MCF 10A (cell line): ENCODE results near the gene RBL1. TPM values are rescaled to one million over a fixed set of nuclear protein-coding genes. Genes with fewer than 3 reads are reported as not detected.

Experiments used
- BruUV-seq: library from RNA; stranded (reverse); fragments of 400-500 nt; replicated peaks from 2 replicates; lab custom pipeline; 2021; lab: Mats Ljungman, UMichigan
- CTCF ChIA-PET: fragments of 300-600 bp; sonication (Branson Sonifier 250); formaldehyde crosslinking; extraction: SDS; loops from one replicate; lab custom pipeline; 2021; ENCODE audit warnings: antibody characterized with exemption, inconsistent platforms; lab: Yijun Ruan, JAX
- POLR2A ChIA-PET: fragments of 300-600, 350-650 bp; sonication (Branson Sonifier 250); formaldehyde crosslinking; extraction: SDS; loops from one replicate; lab custom pipeline; 2020; ENCODE audit warnings: antibody characterized with exemption, inconsistent platforms; lab: Yijun Ruan, JAX
- DNase-seq: peaks from one replicate; pipeline ENCODE4 v3.0.0-alpha.2; 2018; ENCODE audit not compliant: unreplicated experiment
- H3K27ac Mint-ChIP-seq: one replicate; pipeline ENCODE4 v1.8.0; 2022; ENCODE audit warnings: mild to moderate bottlenecking, low read depth, mixed read lengths; ENCODE audit not compliant: unreplicated experiment
- H3K27me3 Mint-ChIP-seq: one replicate; pipeline ENCODE4 v1.8.0; 2022; ENCODE audit warnings: mixed read lengths; ENCODE audit not compliant: insufficient read depth, unreplicated experiment
- H3K36me3 Mint-ChIP-seq: one replicate; pipeline ENCODE4 v1.8.0; 2022; ENCODE audit warnings: mild to moderate bottlenecking, moderate library complexity, mixed read lengths; ENCODE audit not compliant: insufficient read depth, unreplicated experiment
- H3K4me1 Mint-ChIP-seq: one replicate; pipeline ENCODE4 v1.8.0; 2022; ENCODE audit warnings: mixed read lengths; ENCODE audit not compliant: insufficient read depth, unreplicated experiment
- H3K4me3 Mint-ChIP-seq: one replicate; pipeline ENCODE4 v1.8.0; 2022; ENCODE audit warnings: mild to moderate bottlenecking, moderate library complexity, mixed read lengths; ENCODE audit not compliant: unreplicated experiment
- H3K9me3 Mint-ChIP-seq: one replicate; pipeline ENCODE4 v1.8.0; 2022; ENCODE audit warnings: mixed read lengths; ENCODE audit not compliant: unreplicated experiment
- CTCF ChIP-seq: fragments of 200-600 bp; IDR thresholded peaks from one replicate; pipeline ENCODE4 v1.8.0; 2022; ENCODE audit warnings: antibody characterized with exemption, mild to moderate bottlenecking; ENCODE audit not compliant: unreplicated experiment
- intact Hi-C: fragments of 100-400 bp; cut with micrococcal nuclease; formaldehyde crosslinking; loops from 2 replicates; pipeline ENCODE4 v1.14.1; 2022
- total RNA-seq: library from RNA; stranded (reverse); gene quantifications from 2 replicates; pipeline ENCODE4 v1.2.3, GENCODE V29; 2022

RBL1 gene
- total RNA-seq, 1 experiment from 2014 or later = 9.2 TPM

GRCh38 chr20:36974660-36975059 is 121.1 kb downstream of the RBL1 start:
- Mint-ChIP-seq H3K36me3 (no peaks in the 10 kb centered on the region), H3K4me1 (no peaks in the 10 kb centered on the region)

GRCh38 chr20:36971103-36971502 is 124.7 kb downstream of the RBL1 start:
- TF ChIP-seq CTCF = no peak
- intact Hi-C loops = no loop called here
- Mint-ChIP-seq H3K27ac (no peak overlapping the region), H3K36me3 (no peaks in the 10 kb centered on the region), H3K4me3 (no peak overlapping the region), H3K9me3 (no peaks in the 10 kb centered on the region), H3K27me3 (no peaks in the 10 kb centered on the region), H3K4me1 (no peaks in the 10 kb centered on the region)
- BruUV-seq = no TSS peak
- DNase-seq = no peak
- ChIA-PET POLR2A (interaction anchor here (0.6 kb wide), 1 partner anchor 208 kb away, joined by 3 read pairs; the partner anchor contains the start of gene RPN2), CTCF (no interaction called here)

More at GRCh38 chr20:36974660-36975059, 121.1 kb downstream of the RBL1 start:
- ChIA-PET POLR2A (interaction anchor here (0.8 kb wide), 1 partner anchor 538 kb away, joined by 3 read pairs; no protein-coding TSS in a partner anchor), CTCF (interaction anchor here (0.6 kb wide), 1 partner anchor 146 kb away, joined by 3 read pairs; no protein-coding TSS in a partner anchor)
- no peaks in the 10 kb centered on the region for H3K27me3 Mint-ChIP-seq
- intact Hi-C loops = no loop called here
- no peak overlapping the region for H3K27ac Mint-ChIP-seq
- no peak for TF ChIP-seq CTCF
- no TSS peak for BruUV-seq
- no peaks in the 10 kb centered on the region for H3K9me3 Mint-ChIP-seq
- no peak overlapping the region for H3K4me3 Mint-ChIP-seq
- no peak for DNase-seq

- ChIA-PET POLR2A (no interaction called here), CTCF (interaction anchor here (0.5 to 0.9 kb wide), 3 partner anchors 220 to 1468 kb away, joined by 3 read pairs; no protein-coding TSS in a partner anchor)
- H3K27me3 Mint-ChIP-seq = no peaks in the 10 kb centered on the region
- no peaks in the 10 kb centered on the region for H3K36me3 Mint-ChIP-seq
- DNase-seq = no peak
- H3K27ac Mint-ChIP-seq = no peak overlapping the region
- intact Hi-C loops = no loop called here
- no peaks in the 10 kb centered on the region for H3K4me1 Mint-ChIP-seq
- no peaks in the 10 kb centered on the region for H3K9me3 Mint-ChIP-seq
- no peak overlapping the region for H3K4me3 Mint-ChIP-seq
- no peak for TF ChIP-seq CTCF
- BruUV-seq = no TSS peak
Measured at GRCh38 chr20:36969478-36970186, 126.2 kb downstream of the RBL1 start.

GRCh38 chr20:36969051-36969450 is 126.7 kb downstream of the RBL1 start:
- no TSS peak for BruUV-seq
- CTCF ChIA-PET = interaction anchor here (0.6 to 0.9 kb wide), 2 partner anchors 221 to 880 kb away, joined by 3 read pairs; no protein-coding TSS in a partner anchor

More at GRCh38 chr20:36969051-36969450, 126.7 kb downstream of the RBL1 start:
- no peak for TF ChIP-seq CTCF
- no peak for DNase-seq
- no peaks in the 10 kb centered on the region for H3K36me3 Mint-ChIP-seq
- H3K4me1 Mint-ChIP-seq = no peaks in the 10 kb centered on the region
- H3K4me3 Mint-ChIP-seq = no peak overlapping the region
- intact Hi-C loops = no loop called here
- POLR2A ChIA-PET = interaction anchor here (0.7 kb wide), 1 partner anchor 15 kb away, joined by 3 read pairs; no protein-coding TSS in a partner anchor
- no peaks in the 10 kb centered on the region for H3K27me3 Mint-ChIP-seq
- H3K9me3 Mint-ChIP-seq = no peaks in the 10 kb centered on the region
- H3K27ac Mint-ChIP-seq = no peak overlapping the region
